Subcutaneous abdominal adipose tissue (tissue), 5 donors: ENCODE measurements around the gene TAS2R1.

Source experiments
- H3K27ac ChIP-seq: one replicate; pipeline ENCODE4 v1.7.0; 2013; ENCODE audit warnings: low read depth, mild to moderate bottlenecking, inconsistent platforms, low read length, moderate library complexity
- H3K27me3 ChIP-seq, 5 donors: one replicate each; pipeline ENCODE4 v1.7.0; 2013; ENCODE audit warnings: low read length in 5 of 5, inconsistent platforms in 1 of 5; ENCODE audit not compliant: control insufficient read depth in 5 of 5, insufficient read depth in 4 of 5
- H3K36me3 ChIP-seq, 5 donors: one replicate each; pipeline ENCODE4 v1.7.0; 2013; ENCODE audit warnings: low read length in 5 of 5; ENCODE audit not compliant: control insufficient read depth in 5 of 5, insufficient read depth in 5 of 5
- H3K4me1 ChIP-seq, 5 donors: one replicate each; pipeline ENCODE4 v1.7.0; 2013; ENCODE audit warnings: low read length in 5 of 5, mild to moderate bottlenecking in 3 of 5, moderate library complexity in 1 of 5; ENCODE audit not compliant: control insufficient read depth in 5 of 5, insufficient read depth in 5 of 5
- H3K4me3 ChIP-seq, 5 donors: one replicate each; pipeline ENCODE4 v1.7.0; 2013; ENCODE audit warnings: low read length in 5 of 5, low read depth in 1 of 5
- H3K9ac ChIP-seq, 5 donors: one replicate each; pipeline ENCODE4 v1.7.0; 2013; ENCODE audit warnings: low read length in 5 of 5, mild to moderate bottlenecking in 4 of 5, moderate library complexity in 3 of 5
- H3K9me3 ChIP-seq, 5 donors: one replicate each; pipeline ENCODE4 v1.7.0; 2013; ENCODE audit warnings: low read length in 5 of 5; ENCODE audit not compliant: control insufficient read depth in 5 of 5
- donor health status: healthy.
- donor health status: healthy.
- donor health status: healthy.
- donor health status: healthy.
- donor health status: healthy.

Gene TAS2R1

GRCh38 chr5:9596171-9596780, 33.9 kb downstream of the TAS2R1 start:
- H3K4me3 ChIP-seq = peak overlapping the region in 2 of 5 donors; percentile 27 to 42

GRCh38 chr5:9594913-9595312, 35.2 kb downstream of the TAS2R1 start:
- H3K9me3 ChIP-seq = no peaks in the 10 kb centered on the region
- H3K4me1 ChIP-seq = no peaks in the 10 kb centered on the region
- no peak overlapping the region for H3K4me3 ChIP-seq
- H3K27ac ChIP-seq = no peak overlapping the region
- no peaks in the 10 kb centered on the region for H3K27me3 ChIP-seq
- H3K9ac ChIP-seq = no peak overlapping the region
- H3K36me3 ChIP-seq = no peaks in the 10 kb centered on the region

More at GRCh38 chr5:9596171-9596780, 33.9 kb downstream of the TAS2R1 start:
- Histone ChIP-seq H3K9me3 (no peaks in the 10 kb centered on the region), H3K36me3 (no peaks in the 10 kb centered on the region), H3K27ac (no peak overlapping the region), H3K9ac (no peak overlapping the region), H3K4me1 (no peaks in the 10 kb centered on the region), H3K27me3 (no peaks in the 10 kb centered on the region)

- no peak overlapping the region for H3K4me3 ChIP-seq
- no peaks in the 10 kb centered on the region for H3K36me3 ChIP-seq
- no peak overlapping the region for H3K9ac ChIP-seq
- H3K4me1 ChIP-seq = no peaks in the 10 kb centered on the region
- H3K27me3 ChIP-seq = no peaks in the 10 kb centered on the region
- no peaks in the 10 kb centered on the region for H3K9me3 ChIP-seq
- H3K27ac ChIP-seq = no peak overlapping the region
These were observed 40.9 kb downstream of the TAS2R1 start for GRCh38 chr5:9589049-9589835.

- no peaks in the 10 kb centered on the region for H3K27me3 ChIP-seq
- no peak overlapping the region for H3K4me3 ChIP-seq
- no peaks in the 10 kb centered on the region for H3K36me3 ChIP-seq
- no peaks in the 10 kb centered on the region for H3K4me1 ChIP-seq
- H3K27ac ChIP-seq = no peak overlapping the region
- H3K9ac ChIP-seq = no peak overlapping the region
- no peaks in the 10 kb centered on the region for H3K9me3 ChIP-seq
These were observed 41.9 kb downstream of the TAS2R1 start for GRCh38 chr5:9588254-9588653.

GRCh38 chr5:9587135-9587534, 43.0 kb downstream of the TAS2R1 start:
- Histone ChIP-seq H3K36me3 (no peaks in the 10 kb centered on the region), H3K4me1 (no peaks in the 10 kb centered on the region), H3K9me3 (no peaks in the 10 kb centered on the region), H3K4me3 (no peak overlapping the region), H3K27ac (no peak overlapping the region), H3K27me3 (no peaks in the 10 kb centered on the region), H3K9ac (no peak overlapping the region)

- Histone ChIP-seq H3K4me1 (no peaks in the 10 kb centered on the region), H3K27me3 (no peaks in the 10 kb centered on the region), H3K9ac (no peak overlapping the region), H3K9me3 (peaks cover 0 to 7% (median 0%) of the 10 kb centered on the region in 5 donors), H3K27ac (no peak overlapping the region), H3K36me3 (no peaks in the 10 kb centered on the region), H3K4me3 (no peak overlapping the region)
These were observed 47.7 kb downstream of the TAS2R1 start for GRCh38 chr5:9582406-9582805.
